Measurements from ENCODE around the gene PGD.

GRCh38 chr1:10415211-10415930 lies 16.5 kb downstream of the PGD start:
- TF ChIP-seq CTCF (IDR thresholded peaks at IDR 0.05) (no peak), POLR2A (IDR thresholded peaks at IDR 0.05) (no peak)

Measured in uterus (tissue), 2 donors.